NCI-H345 treated with DMSO at 0.1 percent for 48 hours (cell line): Measurements from ENCODE around the gene BCL2L13.
A peak's percentile ranks its signal among the peaks of the same experiment; 100 is the strongest.

Experiments used
- DNase-seq: peaks from one replicate; lab custom pipeline; 2025; ENCODE audit not compliant: unreplicated experiment; lab: John Stamatoyannopoulos, UW

The BCL2L13 gene

GRCh38 chr22:17777005-17777716 is 138.6 kb downstream of the BCL2L13 start:
- DNase-seq: no peak

- DNase-seq: no peak
Measured at GRCh38 chr22:17777717-17778044, 139.1 kb downstream of the BCL2L13 start.

DNA sequence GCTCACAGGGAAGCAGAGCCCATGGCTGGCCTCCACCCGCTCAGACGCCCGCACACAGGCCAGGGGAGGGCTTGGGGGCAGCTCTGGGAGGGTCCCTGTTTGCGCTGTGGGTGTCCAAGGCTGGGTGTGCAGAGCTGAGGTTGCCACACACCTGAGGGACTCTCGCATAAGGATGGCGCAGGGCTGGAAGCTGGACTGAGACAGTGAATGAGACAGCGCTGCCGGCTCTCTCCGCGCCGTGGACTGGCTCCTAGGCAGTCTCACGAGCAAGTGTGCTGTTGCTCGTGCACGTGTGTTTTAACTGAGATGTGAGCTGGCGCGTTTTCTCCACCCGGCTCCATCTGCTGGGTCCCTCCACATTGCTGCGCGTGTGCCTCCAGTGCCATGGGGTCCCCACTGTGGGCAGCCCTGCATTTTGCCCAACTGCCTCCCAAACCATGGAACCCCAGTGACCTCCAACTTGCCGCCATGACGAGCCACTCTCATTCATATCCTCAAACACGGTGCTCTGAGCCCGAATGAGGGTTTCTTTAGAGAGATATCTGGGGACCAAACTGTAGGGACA is 139.9 kb downstream of the BCL2L13 start:
- DNase-seq: no peak

DNA sequence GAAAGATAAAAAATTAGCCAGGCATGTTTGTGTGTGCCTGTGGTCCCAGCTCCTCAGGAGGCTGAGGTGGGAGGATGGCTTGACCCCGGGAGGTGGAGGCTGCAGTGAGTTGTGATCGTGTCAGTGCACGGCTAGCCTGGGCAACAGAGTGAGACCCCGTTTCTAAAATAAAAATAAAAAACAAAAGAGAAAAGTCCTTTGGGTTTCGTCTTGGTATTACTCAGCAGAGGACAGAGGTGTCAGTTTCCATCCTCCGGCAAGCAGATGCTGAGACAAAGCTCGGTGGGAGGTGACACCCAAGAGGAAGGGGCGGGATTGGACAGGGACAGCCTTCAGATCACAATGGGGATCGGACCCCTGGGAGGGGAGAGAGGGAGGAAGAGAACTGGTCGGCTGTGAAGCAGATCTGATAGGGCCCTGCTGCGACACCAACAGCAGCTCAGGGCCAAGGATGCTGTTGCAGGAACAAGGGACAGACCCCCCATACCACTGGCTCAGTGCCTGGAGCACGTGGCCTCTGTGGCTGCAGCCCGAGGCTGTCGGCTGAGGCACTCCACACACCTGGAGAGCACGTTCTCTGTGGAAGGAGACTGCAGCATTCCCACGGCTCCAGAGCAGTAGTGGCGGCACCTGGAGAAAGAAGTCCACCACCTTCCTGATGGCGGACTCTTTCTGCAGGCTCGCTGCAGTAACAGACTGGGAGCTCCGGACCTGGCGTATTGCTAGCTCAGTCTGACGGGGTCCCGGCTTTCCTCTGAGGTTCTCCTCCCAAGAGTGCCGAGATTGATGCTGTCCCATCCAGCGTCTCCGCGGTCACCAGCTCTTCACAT is 140.9 kb downstream of the BCL2L13 start:
- DNase-seq: peak; percentile 0

DNA sequence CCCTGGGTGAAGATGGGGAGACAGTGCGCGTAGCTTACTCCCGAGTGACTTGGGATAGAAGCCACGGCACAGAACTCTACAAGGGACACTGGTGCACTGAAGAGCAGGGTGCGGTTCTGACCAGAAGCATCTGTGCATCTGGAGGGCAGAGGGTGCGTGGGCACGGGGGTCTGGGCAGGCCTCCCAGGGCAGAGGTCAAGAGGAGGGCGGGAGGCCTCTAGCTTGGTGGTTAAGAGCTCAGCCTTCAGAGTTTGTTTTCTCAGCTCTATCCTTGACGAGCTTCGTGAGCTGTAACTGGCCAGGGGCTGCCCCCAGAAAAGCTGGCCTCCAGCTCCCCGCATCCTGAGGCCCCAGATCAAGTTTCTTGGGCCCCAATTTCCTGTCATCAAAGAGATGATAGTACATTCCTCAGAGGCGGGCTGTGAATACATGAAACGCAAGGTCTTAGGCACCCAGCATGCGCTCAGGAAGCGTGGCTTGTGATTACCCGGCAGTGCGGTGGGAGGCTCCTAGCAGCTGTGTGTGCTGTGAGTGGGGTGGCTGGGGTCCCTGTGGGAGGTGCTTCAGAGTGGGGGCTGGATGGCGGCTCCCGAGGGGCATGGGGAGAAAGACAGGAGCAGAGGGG is 141.7 kb downstream of the BCL2L13 start:
- no peak for DNase-seq
